A204.1 (cell line): Measurements from ENCODE around the gene AASDHPPT.
A peak's percentile ranks its signal among the peaks of the same experiment; 100 is the strongest.
"Not testable (repeated sequence)": the region's sequence is repeated elsewhere in the genome, so short reads cannot be mapped to it uniquely, and the experiment has no call there.

ENCODE experiments used
- FAIRE-seq: peaks from 2 replicates; lab custom pipeline; 2012; peaks lifted over from hg19 to GRCh38; lab: Jason Lieb, UNC

Gene AASDHPPT, protein sequence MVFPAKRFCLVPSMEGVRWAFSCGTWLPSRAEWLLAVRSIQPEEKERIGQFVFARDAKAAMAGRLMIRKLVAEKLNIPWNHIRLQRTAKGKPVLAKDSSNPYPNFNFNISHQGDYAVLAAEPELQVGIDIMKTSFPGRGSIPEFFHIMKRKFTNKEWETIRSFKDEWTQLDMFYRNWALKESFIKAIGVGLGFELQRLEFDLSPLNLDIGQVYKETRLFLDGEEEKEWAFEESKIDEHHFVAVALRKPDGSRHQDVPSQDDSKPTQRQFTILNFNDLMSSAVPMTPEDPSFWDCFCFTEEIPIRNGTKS

DNA sequence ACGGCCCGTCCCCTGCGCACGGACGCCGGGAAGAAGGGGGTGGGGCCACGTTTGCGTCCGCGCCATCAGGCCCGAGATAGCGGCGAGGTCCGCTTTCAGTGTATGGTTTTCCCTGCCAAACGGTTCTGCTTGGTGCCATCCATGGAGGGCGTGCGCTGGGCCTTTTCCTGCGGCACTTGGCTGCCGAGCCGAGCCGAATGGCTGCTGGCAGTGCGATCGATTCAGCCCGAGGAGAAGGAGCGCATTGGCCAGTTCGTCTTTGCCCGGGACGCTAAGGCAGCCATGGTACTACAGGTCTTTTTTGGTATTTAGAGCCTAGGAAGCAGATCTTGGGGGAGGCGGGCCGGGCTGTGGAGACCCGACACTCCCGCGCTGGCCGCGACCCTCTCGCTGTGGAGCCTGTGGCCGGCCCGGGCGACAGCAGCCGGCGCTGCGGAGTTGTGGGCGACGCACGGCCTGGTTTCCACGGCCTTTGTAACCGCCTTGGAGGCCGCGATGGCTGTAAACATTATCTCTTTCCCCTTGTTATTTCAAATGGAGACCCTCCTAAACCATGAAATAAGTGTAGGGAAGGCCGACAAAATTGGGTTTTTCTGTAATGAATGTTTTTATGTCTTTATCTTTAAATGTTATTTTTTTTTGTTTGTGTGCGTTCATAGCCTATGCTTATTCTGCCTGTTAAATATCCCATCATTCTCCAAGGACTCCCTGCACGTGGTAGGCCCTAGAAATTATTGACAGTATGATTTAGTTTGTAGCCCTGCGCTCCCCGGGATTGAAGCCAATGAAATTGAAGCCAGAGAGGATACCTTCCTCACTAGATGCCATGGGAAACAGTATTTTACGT lies at the start of gene AASDHPPT:
AASDHPPT (plus strand) TSS at position 54 of the 847 bp plus-strand sequence; CDS start at position 103, 49 bp downstream.
- FAIRE-seq = no peak

DNA sequence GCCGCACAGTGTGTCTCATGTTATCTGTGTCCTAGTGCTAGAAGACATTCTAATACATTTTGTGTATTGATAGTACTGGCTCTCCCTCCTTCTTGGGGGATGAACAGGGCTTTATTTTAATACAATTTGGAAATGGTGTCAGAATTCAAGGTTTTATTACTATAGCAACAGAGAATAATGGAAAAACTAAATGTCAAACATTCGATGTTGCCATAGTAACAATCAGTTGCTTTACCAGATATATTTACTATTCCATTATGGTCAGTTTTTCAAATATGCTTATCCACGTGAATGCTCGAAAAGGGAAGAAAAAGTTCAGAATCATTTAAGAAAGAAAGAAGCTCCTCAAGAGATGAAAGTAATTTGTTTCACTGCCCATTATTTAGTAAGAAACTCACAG lies 46.9 kb upstream of the AASDHPPT start:
- no peak for FAIRE-seq

DNA sequence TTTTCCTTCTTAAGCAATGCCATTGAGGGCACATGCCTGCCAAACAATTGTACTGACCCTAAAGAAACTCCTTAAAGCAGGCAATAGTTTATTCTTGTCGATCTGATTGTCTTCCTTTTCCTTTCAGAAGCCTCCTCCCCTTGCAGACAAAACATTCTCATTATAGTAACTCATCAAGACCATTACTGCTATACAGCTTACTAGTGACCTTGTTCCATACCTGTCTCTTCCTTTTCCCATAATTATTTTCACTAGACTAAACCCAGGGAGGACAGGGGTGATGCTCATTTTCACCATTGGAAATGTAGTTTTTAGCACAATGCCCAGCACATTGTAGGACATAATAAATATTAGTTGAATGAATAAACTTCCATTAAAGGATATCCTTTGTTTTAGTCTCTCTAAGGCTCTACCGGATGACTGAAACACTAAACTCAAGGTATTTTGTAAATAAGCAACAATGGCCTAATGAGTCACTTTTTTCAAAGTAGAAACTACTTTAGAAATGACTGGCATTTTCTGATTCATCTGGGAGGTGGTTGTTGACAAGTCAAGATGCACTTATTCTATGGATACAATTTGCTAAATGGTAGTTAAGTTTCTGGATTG lies 46.2 kb upstream of the AASDHPPT start:
- FAIRE-seq = no peak

DNA sequence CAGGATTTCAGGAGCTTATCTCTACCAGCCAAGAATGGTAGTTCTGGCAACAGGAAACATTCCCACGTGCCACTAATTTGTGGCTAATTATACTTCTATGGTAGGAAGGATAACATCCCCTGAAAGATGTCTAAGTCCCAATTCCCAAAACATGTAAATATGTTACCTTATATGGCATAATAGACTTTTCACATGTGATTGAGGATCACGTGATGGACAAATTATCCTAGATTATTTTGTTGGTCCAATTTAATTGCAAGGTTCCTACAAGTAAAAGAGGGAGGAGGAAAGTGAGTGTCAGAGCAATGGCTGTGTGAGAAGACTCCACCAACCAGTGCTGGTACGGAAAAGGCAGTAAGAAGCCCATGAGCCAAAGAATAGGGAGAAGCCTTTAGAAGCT lies 45.5 kb upstream of the AASDHPPT start:
- no peak for FAIRE-seq

DNA sequence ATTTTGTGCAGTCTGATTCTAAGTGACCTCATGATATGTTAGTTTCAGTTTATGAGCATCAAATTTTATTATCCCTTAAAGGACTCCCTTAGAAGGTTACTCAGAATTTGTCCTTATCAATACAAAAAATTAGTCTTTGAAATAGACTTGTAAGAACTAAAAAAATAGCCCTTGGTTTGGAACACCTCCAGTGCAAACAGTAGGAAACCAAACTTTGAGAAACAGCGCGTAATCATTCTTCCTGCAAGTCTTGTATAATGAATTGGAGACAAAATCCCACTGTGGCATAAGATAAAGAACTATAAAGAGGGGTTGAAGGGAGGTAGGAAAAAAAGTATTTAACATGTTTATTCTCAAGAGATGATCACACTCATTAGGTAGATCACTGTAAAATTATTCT lies 44.6 kb upstream of the AASDHPPT start:
- no peak for FAIRE-seq

DNA sequence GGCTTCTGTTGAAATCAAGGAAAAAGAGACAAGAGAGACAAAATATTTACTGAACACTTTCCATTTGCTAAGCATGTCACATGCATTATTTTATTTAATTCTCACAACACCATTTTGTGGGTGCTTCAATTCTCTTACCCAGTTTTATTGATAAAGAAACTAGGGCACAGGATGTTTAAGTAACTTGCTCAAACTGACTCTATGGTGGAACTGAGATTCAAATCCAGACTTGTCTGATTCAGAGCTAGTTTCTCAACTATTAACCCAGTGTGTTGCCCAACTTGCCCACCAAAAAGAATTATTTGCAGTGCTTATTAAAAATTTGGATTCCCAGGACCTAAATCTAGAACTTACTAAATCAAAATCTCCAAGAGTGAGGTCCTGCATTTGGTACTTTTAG lies 33.9 kb upstream of the AASDHPPT start:
- FAIRE-seq = no peak

DNA sequence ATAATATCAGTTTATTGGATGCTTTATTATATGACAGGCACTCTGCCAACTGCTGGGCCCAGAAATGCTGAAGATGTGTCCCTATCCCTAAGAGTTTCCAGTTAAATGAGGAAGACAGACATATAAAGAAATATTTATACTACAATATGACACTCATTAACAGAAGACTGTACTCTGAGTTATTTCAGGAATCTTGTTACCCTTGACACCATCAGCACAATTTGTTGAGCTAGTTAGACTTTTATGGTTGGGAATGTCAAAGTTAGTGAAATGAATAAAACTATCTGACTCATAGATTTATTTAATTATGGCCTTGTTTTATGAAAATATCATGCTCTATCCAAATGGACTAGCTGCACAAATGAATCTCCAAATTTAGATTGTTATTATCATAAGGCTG lies 29.8 kb upstream of the AASDHPPT start:
- no peak for FAIRE-seq

DNA sequence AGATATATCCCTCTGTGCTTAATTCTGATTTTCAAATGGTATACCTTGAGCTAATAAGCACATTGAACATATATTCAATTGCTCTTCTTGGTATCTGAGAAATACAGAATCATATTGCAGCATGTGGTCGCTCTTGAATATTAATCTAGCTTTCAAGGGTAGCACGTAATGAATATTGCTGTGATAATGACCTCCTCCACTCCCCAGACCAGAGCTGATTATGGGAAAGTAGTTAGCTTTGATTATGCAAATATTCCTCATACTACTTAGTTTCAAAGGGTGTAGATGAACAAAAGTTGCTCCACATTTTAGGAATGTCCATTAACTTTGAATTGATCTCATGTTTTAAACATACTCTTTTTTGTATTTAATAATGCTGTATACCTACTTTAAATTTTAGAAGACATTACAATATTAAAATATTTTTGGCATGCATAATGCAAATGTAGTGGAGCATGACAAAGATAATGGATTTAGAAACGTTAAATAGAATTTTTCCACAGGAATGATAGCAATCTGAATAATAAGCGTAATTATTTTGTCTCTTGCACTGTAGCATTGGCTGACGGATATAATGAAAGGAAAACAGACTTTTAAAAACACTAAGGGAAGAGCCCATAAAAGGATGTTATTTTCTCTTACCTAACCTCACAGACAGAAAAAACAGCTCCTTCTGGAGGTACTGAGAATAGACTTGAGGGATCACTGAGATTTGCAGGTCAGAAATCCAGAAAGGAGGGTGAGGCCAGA lies 27.6 kb upstream of the AASDHPPT start:
- no peak for FAIRE-seq

DNA sequence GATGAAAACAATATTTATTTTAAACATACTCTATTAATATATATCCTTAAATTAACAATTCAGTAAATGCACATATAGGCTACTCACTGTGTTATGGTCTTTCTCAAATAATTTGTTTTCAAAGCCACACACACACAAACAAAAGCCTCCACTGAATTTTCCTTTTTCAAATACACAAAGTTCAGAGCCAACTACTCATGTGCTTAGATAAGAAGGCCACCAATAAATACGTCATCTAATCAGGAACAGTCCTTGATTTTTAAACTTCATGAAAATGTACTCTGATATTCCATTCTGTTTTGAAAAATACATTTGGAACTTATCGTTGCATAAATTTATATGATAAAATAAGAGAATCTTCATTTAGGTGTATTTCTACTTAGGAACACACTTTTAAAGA lies 26.4 kb upstream of the AASDHPPT start:
- FAIRE-seq = no peak

DNA sequence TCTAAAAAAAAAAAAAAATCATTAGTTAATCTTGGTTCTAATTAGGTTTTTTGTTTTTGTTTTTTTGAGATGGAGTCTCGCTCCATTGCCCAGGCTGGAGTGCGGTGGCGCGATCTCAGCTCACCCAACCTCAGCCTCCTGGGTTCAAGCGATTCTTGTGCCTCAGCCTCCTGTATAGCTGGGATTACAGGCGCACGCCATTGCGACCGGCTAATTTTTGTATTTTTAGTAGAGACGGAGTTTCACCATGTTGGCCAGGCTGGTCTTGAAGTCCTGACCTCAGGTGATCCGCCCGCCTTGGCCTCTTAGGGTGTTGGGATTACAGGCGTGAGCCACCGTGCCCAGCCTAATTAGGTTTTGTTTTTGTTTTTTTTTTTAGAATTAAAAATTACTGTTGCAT lies 19.1 kb upstream of the AASDHPPT start:
- not testable (repeated sequence) for FAIRE-seq

DNA sequence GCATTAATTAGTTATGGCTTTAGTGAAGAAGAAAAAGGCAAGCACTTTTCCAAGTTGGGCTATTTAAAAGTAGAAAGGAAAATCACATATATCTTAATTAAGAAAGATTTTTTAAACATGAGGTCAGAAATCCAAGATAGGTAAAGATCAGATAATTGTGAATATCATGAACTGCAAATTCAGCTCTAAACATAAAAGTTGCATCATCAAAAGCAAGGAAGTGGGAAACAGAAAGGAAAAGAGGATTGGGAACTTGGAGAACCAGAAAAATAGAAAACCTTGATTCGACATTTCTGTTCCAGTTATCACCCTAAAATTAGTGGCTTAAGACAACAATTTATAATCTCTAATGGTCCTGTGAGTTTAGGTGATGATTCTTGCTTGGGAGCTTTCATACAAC lies 17.8 kb upstream of the AASDHPPT start:
- no peak for FAIRE-seq

DNA sequence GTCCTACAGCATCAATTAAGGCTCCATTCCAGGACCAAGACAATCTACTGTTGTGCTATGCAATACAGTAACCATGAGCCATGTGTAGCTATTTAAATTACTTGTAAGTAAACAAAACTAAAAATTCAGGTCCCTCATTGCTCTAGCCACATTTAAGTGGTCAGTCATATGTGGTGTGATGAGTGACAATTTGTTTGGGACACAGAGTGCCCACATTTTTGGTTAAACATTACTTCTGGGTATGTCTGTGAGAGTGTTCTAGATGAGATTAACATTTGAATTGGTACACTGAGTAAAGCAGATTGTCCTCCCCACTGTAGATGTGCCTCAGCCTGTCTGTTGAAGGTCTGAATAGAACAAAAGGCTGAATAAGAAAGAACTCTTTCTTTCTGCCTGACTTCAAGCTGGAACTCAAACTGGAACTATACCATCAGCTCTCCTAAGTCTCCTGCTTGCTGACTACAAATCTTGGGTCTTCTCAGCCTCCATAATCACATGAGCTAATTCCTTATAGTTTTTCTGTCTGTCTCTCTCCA lies 16.1 kb upstream of the AASDHPPT start:
- no peak for FAIRE-seq

DNA sequence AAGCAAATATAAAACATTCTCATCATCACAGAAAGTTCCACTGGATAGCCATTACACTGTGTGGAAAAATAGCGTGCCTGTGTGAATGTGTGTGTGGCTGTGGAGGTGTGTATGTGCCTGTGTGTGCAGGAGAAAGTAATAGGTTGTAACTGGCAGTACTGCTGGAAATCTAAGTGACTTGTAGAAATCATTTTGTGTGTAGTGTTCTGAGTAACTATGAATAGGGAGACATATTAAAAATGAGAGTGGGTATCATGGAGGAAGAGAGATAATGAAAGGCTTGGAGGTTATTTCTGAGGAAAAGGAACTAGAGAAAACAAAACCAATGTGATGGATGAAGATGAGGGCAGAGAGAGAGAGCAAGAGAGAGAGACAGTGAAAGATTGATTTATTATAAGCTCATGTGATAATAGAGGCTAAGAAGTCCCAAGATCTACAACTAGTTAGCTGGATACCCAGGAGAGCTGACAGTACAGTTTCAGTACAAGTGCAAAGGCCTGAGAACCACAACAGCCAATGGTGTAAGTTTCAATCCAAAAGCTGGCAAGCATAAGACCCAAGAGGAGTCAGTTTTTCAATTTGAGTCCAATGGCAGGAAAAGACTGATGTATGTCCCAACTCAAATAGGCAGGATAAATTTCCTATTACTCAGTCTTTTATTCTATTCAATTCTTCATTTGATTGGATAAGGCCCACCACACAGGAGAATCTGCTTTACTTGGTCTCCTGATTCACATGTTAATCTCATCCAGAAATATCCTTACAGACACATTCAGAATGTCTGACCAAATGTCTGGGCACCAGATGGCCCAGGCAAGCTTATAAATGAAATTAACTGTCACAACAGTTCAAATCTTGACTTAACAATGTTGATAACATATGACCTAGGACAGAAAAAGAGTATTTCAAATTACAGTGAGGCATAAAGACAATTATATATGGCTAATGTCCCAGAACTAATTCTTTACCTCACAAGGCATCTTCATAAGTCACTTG lies 15.2 kb upstream of the AASDHPPT start:
- no peak for FAIRE-seq

DNA sequence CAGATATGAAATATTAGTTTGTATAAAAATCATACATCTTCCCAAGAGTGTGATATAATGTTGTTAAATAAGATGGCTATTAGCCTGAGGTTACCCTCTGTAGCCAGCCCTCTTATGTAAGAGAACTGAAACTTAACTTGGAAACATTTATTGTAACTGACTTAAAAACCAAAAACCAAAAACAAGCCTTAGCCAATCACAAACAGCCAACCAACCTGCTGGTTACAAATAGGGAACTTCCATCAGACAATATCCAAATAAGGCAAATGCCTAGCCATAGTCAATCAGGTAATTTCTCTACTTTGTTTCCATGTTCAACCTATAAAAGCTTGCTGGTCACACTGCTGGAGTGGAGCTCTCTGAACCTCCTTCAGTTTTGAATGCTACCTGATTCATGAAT lies 14.5 kb upstream of the AASDHPPT start:
- FAIRE-seq = no peak

DNA sequence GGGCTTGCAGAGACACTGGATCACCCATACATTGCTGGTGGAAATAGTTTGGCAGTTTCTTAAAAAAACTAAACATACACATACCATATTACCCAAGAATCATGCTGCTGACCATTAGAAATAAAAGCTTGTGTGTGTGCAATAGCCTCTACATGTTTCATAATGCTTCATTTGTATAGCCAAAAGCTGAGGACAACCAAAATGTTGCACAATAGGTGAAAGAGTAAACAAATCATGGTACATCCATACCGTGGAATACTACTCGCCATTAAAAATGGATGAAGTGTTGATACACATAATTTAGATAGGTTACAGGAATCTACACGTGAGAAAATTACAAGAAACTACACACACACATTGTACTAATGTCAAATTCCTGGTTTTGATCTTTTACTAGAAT lies 6.9 kb upstream of the AASDHPPT start:
- no peak for FAIRE-seq

DNA sequence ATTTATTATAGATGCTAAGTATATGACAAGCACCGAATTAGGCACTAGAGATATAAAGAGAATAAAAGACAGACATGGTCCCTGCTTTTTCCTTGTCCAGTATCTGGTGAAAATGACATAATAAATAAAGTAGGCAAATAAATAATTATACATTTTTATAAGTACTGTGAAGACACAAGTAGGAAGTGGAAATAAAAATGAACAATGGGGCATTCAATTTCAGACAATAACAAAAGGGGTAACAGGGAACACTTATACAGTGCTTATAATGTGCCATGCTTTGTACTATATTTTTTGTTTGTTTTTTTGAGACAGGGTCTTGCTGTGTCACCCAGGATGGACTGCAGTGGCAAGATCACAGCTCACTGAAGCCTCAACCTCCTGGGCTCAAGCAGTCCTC lies 4.7 kb upstream of the AASDHPPT start:
- FAIRE-seq = no peak

DNA sequence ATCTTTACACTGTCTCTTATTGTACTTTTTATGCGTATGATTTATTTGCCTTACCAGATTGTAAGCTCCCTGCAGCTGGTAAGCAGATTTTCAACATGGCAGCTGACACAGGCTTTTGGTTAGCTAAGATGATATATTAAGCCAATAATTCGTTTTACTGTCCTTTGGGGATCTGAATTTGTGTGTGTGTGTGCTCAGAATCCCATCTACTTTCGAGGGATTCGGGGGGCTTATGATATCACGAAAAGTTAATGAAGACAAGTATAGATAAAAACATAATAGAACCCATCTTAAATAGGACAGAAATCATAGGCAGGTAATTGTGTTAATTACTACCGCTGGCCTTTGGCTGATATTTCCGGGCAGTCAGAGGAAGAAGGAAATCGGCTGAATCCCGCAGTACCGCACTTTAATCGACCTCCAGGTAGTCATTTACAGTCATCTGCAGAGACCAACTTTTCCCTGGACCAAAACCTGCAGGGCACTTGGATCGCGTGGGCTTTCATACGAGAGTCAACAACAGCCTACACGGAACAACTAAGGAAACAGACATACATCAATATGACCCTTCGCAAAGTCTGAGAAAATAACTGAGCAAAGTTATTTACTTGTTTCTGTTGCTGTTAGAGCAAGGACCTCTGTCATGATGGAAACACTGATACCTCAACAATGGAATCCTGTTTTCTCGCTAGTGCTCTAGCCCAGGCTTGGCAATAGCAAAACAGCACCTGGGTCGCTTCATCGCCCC lies 1.1 kb upstream of the AASDHPPT start:
- FAIRE-seq = no peak

DNA sequence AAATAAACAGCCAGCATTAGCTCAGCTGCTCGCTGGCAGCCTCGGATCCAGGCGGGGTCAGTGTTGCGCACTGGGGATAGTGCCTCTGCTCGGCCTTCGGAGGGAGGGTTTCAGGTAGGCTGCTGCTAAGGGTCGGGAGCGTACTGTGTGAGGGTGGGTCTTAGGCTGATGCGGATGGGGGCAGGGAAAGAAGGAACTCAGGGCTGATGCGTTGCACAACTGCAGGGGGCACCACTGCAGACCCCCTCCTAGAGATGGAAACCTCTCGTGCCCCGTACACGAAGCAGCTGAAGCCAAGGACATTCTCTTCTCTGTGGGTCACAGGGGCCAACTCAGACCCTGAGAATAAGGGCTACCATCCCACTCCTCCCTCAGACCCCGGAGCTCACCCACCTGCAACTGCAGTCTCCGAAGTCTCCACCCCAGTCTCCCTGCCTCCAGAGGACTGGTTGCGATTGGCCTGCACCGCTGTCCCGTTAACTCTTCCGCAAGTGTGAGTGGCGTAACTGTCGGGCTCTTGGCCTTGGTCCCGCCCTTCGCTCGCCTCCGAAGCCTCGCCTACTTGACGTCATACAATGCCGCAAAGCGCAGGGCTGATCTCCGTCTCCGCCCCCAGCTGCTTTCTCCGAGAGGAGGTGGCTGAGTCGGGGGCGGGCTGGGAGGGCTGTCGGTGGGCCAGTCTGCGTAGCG lies 398 bp upstream of the AASDHPPT start, which contains the start of gene KBTBD3:
KBTBD3 (minus strand) TSS at position 429 of the 690 bp plus-strand sequence. CDS start 18,250 bp downstream, outside the sequence.
- FAIRE-seq = peak; percentile 94

DNA sequence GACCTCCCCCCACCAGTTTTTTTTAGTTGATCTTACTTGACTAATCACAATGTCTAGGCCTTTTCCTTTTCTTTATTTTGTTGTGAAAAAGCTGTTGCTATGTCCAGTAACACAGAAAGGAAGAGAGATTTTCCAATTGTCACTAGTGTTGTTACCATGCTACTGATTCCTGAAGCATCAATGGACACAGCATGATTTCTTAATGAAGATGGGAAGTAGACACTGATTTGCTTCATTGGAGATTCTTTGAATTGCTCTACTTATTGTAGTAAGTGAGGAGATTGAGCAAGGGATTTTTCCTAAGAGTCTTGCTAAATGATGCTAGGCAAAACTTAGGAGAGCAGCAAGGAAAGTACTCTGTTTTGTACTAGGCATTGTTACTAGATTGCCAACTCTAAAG lies 4.6 kb downstream of the AASDHPPT start:
- no peak for FAIRE-seq
